NCI-H1417 treated with DMSO at 0.1 percent for 48 hours (cell line): Measurements from ENCODE around the gene CS.
"Not testable (repeated sequence)": the region's sequence is repeated elsewhere in the genome, so short reads cannot be mapped to it uniquely, and the experiment has no call there.

Experiments
- DNase-seq: peaks from one replicate; lab custom pipeline; 2025; lab: John Stamatoyannopoulos, UW

Gene CS

DNA sequence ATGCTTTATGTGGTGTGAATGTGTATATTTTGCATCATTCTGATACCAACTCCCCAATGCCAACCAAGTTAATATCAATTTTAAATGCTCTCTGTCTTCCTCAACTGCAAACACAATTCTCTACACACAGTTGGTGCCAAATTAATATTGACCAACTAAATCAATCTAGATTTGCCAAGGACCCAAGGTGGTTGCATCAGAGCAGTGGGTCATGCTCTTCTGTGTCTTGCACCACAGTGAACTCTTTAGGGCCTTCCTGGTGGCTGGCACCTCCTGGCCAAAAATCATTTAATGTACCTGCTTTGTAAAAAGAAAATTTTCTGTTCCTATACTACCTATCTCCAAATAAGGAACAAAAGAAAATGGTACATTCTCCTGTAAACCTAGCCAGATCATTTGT, 19.3 kb downstream of the CS start:
- DNase-seq, result no peak

DNA sequence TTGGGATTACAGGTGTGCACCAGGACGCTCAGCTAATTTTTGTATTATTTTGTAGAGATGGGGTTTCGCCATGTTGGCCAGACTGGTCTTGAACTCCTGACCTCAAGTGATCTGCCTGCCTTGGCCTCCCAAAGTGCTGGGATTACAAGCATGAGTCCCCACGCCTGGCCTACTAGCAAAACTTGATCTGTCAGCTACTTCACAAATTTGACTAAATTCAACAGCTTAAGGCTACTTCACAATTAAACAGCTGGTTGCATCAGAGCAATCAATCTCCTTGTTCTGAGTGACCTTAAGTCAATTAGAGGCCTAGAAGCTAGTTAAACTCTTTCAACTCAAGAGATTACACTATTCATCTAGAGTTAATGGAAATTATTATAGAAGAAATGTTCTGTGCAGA, 21.2 kb downstream of the CS start:
- no peak for DNase-seq

DNA sequence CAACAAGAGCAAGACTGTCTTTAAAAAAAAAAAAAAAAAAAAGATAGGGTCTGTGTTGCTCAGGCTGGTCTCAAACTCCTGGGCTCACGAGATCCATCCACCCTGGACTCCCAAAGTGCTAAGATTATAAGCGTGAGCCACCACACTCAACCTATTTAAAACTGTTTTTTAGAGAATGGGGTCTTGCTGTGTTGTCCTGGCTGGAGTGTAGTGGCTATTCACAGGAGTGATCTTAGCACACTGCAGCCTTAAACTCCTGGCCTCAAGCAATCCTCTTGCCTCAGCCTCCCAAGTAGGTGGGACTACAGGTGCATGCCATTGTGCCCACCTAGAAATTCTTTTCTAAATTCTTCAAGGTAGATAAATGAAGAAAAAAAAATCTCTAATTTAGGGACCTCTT, 25.8 kb downstream of the CS start:
- DNase-seq, result no peak

DNA sequence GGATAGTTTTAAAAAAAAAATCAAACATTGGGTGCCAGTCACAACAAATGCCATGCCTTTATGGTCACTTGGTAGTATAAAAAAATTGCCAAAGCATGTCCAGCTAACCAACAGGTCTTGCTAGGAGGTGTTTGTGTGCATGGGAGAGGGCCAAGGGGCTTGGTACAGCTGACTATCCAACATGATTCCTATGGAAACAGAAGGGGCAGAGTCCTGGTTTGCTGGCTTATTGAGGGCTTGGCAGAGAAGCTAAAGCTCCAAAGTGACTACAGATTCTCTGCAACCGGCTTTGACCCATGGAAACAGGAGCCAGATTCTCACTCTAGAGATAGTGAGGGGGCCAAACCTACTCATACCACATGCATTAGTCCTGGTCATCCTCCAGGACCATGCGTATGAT, 27.7 kb downstream of the CS start:
- DNase-seq, result not testable (repeated sequence)

DNA sequence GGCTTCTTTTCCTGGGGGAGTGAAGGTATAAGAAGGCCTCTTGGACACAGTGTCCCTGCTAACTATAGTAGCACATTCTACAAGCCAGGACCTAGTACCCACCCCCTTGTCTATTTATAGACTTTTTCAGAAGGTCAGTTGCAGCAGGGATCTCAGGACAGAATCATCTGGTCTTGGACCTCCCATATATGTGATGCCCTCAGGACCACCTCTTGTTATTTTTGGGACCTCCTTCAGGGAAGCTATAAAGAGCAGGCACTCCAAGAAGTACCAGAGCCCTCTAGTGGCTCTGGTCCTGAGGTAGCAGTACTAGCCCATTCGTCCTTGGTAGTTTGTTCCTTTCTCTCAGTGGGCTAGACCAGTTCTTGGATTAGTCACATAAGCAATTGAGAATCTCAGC, 29.1 kb downstream of the CS start:
- no peak for DNase-seq

DNA sequence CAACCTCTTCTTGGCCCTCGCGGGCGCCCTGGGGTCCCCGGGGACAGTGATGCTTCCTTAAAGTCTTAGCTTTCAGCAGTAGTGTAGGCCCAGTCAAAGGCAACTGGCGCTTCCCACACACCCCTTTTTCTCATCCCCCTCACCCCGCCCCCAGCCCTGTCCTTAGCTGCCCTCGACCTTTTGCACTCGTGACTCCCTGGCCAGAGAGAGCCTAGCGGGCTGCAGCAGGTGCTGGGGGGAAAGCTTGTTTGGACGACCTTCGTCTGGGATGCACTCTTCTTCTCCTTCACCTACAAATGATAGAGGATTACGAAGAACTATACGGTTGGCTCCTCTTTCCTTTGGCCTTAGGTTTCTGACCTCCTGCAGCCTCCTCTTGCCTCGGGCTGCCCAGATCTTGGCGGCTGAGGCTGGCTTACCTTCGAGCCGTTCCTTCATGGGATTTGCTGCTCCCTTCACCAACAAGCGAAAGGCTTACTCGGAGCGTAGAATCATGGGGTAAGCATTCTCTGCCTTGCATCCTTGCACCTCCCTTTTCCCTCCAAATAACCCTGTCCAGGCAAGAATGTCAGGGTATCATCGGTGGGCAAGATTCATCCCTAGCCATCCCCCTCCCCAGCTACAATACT, 32.6 kb downstream of the CS start:
- DNase-seq, result no peak

DNA sequence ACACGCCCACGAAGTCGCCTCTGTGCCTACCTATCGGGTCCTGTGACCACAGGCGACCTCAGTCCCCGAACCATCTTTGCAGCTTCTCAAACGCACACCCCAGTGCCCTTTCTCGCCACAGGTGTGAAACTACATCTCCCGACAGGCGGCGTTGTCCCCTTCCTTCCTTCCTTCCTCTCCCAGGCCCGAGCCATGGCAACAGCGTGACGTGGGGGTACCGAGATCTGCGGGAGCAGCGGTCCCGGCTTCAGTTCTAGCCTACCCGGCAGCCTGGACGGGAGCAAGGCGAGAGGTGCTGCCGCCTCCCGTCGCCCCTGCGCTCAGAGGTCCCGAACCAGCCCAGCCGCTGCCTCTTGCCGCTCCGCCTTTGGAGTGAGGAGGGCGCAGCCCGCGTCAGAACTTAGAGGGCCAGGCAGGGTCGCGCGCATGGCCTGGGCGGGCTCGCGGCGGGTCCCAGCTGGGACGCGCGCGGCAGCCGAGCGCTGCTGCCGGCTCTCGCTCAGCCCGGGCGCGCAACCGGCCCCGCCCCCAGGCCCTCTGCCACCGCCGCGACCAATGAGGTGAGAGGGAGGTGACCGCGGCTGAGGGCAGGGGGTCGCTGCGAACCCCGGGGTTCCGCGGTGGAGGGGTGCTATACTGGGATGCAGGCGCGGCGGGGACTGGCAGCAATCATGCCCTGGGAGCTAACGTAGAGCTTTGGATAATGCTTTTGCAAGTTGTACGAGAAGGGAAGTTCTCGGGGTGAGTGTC, 33.3 kb downstream of the CS start, which contains the start of gene COQ10A:
Gene COQ10A, plus strand, starts transcription at position 250 of the 750 bp plus-strand sequence. Its CDS starts 177 bp downstream, at position 427.
- DNase-seq, result peak; percentile 73

DNA sequence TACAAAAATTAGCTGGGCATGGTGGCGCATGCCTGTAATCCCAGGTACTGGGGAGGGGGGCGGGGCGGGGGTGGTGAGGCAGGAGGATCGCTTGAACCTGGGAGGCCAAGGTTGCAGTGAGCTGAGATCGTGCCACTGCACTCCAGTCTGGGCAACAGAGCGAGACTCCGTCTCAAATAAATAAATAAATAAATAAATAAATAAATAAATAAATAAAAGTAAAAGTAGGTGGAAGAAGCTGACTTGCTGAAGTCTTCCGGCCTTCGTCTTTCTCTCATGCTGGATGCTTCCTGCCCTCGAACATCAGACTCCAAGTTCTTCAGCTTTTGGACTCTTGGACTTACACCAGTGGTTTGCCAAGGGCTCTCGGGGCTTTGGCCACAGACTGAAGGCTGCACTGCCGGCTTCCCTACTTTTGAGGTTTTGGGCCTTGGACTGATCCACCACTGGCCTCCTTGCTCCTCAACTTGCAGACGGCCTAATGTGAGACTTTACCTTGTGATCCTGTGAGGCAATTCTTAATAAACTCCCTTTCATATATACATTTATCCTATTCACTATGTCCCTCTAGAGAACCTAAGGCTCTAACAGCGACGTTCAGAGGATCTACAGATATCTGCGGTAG, 34.0 kb downstream of the CS start:
- not testable (repeated sequence) for DNase-seq

DNA sequence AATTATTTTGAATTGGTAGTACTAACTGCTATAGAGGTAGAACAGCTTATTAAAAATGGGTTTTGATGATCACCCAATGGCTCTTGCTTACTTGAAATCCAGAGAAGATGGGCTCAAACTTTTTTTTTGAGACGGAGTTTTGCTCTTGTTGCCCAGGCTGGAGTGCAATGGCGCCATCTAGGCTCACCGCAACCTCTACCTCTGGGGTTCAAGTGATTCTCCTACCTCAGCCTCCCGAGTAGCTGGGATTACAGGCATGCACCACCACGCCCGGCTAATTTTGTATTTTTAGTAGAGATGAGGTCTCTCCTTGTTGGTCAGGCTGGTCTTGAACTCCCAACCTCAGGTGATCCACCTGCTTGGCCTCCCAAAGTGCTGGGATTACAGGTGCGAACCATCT, 37.2 kb downstream of the CS start:
- not testable (repeated sequence) for DNase-seq

DNA sequence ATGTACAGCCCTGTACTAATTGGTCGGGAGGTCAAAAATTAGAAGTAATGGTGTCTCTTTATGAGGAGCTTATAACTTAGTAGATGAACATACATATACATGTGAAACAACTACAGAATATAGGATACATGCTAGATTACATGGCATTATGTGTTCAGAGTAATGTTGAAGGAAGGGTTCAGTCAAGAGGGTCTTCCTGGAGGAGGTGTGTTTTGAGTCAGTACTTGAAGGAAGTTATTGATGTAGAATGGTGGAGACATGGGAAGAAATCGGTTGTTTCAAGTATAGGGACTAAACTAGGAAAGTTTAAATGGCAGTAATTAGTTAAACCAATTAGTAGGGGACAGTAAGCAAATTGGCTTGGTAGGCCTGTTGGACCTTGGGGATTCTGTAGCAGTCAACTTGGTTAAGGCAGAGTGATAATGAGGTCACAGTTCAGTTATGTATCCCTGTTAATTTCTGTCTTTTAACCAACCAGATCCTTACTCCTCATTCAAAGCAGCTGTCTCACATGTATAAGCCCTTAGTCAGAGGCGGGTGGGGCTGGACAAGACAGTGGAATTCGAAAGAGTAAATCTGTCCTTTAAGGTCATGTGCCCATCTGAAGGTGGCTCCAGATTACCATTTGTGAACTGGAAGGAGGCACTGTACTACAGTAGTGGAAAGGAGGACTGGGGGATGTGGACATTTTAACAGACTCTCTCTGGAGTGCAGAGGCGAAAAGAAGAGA, 38.5 kb downstream of the CS start:
- DNase-seq, result no peak

DNA sequence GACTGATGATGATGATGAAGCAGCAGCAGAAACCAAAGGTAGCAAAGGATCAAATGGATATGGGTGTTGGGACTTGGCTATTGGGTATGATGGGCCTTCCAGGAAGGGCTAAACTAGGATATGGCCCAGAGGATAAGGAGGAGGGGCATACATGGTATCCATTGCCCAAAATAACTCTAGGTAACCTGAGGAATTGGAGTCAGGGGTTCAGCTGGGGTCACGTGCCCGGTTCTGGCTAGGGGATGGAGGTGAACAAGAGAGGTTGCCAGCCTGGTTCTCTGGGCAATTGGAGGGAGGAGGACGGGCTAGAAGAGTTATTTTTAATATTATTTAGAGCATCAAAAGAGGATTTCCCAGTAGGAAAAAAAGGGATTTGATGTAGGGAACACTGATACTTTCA, 39.2 kb downstream of the CS start:
- no peak for DNase-seq

DNA sequence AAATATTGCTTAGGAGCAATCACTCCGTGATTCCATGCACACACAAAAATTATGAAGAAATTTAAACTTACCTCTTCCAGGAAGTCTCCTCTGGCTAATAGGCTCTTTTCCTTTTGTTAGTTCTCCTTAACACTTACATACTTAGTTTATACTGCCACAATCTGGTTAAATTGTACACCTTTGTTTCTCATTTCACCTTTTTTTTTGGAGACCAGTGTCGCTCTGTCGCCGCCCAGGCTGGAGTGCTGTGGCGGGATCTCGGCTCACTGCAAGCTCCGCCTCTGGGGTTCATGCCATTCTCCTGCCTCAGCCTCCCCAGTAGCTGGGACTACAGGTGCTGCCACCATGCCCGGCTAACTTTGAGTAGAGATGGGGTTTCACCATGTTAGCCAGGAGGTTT, 39.8 kb downstream of the CS start:
- DNase-seq, result no peak

DNA sequence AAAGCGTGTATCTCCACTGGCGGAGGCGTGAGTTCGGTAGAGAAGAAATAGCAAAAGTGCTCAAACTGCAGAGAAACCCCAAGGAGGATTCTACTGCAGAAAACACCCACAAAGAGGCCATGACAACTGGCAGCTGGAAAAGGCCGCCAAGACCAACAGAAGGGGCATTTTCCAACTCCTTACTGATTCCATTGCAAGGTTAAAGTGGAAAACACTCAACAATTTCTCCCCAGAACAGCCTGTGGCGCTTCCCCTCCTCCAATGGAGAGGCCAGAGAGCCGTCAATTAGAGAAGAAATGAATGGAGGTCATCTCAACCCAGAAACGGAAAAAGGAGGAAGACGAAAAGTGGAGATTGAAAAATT, 41.3 kb downstream of the CS start:
- no peak for DNase-seq

DNA sequence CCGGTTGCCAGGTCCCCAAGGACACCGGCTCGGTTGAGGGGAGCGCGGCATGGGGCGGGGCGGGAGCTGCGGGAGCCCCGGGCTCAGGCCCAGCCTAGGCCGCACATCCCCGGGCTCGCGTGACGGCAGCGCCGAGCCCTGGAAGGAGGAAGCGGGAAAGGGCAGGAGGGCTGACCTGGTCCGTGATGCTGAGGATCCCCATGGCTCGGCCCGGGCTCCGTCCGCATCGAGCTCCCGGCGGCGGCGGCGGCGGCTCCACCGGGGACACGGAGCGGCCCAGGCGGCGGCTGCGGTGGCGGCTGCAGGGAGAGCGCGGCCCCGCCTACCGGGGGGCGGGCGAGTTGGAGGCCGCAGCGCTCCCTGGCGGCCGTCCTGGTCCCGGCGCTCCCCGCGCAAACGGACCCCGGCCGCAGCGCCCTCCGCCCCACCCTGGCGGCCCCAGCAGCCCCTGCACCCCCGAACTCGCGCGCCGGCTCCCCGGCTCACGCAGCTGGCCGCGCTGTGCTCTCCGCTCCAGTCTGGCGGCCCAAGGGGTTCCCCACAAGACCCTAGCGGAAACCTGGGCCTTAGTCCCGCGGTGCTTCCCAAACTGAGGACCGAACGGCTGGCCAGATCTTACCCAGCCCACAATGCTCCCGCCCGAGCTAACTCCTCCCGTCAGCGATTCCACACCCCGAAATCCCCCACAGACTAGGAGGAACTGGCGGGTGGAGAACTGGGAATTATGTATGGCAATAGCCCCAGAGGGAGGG, 41.9 kb downstream of the CS start, which contains the start of gene ANKRD52:
Gene ANKRD52, minus strand, starts transcription at position 317 of the 752 bp plus-strand sequence. Its CDS starts 115 bp downstream, at position 202.
- peak; percentile 24 for DNase-seq

DNA sequence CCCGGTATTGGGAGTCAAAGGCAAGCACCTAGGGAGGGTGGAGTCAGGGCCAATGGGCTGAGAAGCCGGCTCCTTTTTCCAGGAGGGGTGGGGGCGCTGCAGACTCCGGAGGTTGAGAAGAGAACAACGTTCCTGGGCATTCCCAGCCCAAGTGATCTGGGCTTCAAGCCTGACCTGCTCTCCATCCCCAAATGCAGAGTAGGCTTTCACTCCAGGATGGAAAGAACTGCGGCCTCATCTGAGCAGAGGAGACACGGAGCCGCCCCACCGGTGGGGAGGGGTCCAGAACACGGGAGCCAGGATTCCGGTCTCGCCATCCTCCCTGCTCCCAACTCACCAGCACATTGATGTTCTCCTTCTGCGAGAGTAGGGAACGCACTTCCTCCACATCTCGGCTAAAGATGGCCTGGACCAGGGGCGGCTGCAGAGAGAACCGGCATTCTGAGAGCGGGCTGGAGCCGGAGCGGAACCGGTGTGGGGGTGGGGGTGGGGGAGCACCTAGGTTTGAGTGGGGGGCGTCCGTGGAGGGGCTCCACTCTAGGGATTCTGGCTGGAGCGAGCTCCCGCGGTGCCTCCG, 42.6 kb downstream of the CS start:
- DNase-seq, result no peak

DNA sequence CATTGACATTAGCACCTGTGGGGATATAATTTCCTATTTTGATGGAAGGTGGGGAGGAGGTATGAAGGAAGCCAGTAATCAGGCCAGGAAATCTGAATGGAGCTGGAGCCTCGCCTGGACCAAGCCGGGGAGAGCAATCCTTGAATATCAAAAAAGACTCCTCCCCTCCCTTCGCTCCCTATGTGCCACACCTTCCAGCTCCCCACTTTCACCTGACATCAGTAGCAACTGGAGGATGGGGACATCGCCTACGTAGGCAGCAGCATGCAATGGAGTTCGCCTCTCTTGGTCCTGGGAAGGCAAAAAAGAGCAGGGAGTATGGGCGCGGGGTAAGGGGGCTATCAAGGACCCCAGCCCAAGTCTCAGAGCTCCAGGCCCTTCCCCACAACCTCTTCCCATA, 43.1 kb downstream of the CS start:
- DNase-seq, result no peak

DNA sequence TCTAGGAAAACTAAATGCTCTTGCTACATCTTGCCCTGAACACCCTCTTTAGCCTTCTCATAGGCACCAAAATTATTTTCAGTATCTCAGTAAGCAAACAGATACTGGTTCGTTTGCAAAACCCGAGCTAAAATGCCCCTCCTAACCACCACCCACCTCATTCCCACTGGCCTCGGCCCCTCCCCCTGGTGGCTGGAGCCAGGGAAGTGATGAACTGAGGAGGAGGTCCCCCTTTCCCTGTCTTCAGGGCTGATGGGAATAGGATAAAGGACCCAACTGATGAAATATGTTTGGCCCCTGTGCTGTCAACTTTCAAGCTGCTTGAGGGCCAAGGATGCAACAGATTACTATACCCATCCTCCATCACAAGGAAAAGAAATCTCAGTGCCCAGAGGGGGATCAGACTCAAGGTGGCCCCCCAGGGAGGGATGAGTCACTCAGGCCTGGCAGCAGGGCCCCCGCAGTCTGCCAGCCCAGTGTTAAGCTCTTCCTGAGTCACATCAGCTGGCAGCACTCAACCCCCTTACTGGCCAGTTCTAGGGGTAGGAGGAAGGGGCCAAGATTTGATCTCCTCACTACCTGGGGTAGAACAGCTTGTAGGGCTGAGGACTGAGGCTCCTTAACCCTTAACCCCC, 43.7 kb downstream of the CS start:
- DNase-seq, result no peak

DNA sequence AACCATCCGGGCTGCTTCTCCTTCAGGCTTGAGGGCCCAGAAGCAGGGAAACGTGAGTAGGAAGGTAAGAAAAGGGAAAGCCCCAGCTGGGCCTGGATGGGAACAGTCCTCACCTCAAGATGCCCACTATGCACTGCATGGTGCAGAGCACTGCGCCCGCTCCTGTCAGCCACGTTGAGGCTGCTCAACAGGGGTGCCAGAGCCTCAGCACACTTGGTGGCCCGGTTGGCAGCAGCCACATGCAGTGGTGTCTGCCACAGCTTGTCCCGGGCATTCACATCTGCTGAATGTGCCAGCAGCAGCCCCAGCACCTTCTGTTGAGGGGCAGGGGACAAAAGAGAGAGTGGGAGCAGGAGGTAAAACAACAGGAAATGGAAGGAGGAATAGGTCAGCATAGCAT, 44.5 kb downstream of the CS start:
- DNase-seq, result no peak

DNA sequence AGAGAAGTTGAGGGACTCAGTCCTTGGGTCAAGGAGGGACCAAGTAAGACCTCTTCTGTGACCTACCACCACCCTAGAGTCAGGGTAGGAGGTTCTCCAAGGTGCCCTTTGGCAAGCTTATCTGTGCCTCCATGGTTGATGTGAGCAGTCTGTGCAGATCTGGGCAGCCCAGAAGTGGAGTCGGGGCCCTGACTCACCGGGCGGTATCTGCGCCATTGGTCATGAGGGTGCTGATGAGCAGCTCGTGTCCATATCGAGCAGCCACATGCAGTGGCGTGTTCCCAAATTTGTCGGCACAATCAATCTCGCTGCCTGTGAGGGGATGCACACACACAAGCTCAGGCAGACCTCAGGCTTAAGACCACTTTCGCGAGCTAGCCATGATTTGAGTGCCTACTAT, 47.0 kb downstream of the CS start:
- DNase-seq, result no peak

DNA sequence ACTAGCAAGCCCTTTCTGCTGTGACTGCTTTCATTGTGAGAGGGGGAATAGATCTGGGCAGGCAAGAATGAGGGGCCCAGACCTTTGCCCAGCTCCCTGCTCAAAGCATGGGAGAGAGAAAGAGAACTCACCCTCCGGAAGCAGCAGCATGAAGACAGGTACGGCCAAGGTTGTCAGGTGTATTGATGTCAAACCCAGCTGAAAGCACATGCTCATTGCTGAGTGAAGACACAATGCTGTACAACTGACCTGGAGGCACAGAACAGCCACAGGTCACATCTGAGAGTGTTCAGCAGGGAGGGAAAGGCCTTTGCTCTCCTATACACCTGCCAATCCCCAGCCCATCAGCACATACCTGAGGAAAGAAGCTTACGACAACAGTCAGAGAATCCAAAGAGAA, 47.5 kb downstream of the CS start:
- DNase-seq, result no peak

DNA sequence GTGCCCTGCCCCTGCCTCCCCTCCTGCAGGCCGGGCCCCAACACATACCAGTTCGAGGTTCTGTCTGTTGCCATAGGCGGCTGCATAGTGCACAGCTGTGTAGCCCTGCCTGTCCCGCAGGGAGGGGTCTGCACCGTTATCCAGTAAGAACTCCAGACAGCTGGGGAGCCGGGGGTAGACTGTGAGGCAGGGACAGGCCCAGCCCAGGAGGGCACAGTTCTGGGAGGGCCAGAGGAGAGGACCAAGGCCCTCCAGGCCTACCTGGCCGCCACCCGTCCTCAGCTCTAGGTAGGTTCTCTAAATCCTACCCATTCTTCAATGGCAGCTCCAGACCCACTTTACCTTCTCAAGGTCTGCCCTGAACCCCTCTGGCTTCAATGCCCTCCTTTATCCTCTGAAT, 51.4 kb downstream of the CS start:
- DNase-seq, result no peak
